ENCODE data around the gene TSGA10.
"Not testable (repeated sequence)": the region's sequence is repeated elsewhere in the genome, so short reads cannot be mapped to it uniquely, and the experiment has no call there.

TSGA10 gene

GRCh38 chr2:99079226-99079625, 75.5 kb downstream of the TSGA10 start:
- no peaks in the 10 kb centered on the region for H3K36me3 Mint-ChIP-seq (ENCODE audit: low read depth)
- intact Hi-C loops (cut with micrococcal nuclease): no loop called here
- no peaks in the 10 kb centered on the region for H3K4me1 Mint-ChIP-seq (ENCODE audit: low read depth)
- no peak overlapping the region for H3K27ac Mint-ChIP-seq
- H3K27me3 Mint-ChIP-seq: no peaks in the 10 kb centered on the region
- H3K9me3 Mint-ChIP-seq: no peaks in the 10 kb centered on the region
- no peak overlapping the region for H3K4me3 Mint-ChIP-seq

DNA sequence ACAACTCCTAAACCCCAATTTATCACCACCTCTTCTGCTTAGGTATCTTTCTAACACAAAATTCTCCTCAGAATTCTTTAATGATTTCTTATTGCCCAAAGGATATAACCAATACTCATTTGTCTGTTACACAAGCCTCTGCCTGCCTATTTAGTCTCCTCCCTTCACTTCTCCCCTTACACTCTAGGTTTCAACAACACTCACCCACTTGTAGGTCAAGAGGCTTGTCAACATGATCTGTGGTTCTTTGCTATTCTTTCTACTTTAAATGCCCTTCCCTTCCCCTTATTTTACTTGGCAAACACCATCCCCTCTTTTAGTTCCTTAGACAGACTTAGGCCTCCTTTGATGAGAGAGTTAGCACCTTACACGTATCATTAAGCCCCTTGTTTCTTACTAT, 82.2 kb downstream of the TSGA10 start:
- Mint-ChIP-seq H3K27me3 (no peaks in the 10 kb centered on the region), H3K4me3 (no peak overlapping the region), H3K9me3 (no peaks in the 10 kb centered on the region), H3K4me1 (ENCODE audit: low read depth) (no peaks in the 10 kb centered on the region), H3K36me3 (ENCODE audit: low read depth) (no peaks in the 10 kb centered on the region), H3K27ac (no peak overlapping the region)
- intact Hi-C loops (cut with micrococcal nuclease): no loop called here

DNA sequence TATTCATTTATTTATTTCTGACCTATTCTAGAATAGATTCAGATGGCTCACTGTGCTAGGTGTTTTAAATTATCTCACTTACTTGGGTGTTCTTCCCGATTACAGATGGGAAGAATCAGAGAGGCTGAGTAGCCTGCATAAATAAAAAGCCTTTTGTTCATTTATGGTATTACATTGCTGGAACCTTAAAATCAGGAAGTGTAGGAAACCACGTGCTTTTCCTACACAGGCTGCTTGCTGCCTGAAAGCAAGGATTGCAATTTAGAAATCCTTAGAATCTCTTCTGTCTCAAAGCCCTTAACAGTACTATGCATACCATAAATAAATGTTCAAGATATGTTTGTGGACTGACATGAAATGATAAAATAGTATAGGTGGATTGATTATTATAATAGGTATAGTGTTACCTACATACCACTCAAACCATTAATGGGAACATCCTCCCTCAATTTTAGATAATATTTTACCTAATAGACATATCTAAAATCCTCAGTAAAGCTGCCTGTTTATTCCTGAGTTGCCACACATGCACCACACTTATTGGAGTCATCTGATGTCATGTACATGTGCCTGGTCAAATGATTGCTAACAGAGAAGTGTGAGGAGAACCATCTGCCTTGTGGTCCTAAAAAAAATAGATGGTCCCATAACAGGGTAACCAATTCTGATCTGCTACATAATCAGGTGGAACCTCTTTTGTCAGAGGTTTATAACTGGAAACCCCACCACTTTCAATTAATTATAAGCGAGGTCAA, 86.7 kb downstream of the TSGA10 start:
- Mint-ChIP-seq H3K27me3 (no peaks in the 10 kb centered on the region), H3K27ac (no peak overlapping the region)
- intact Hi-C loops (cut with micrococcal nuclease): loop anchor here (5.0 to 10.0 kb wide), 2 partner anchors 231 to 653 kb away; no protein-coding TSS in a partner anchor

DNA sequence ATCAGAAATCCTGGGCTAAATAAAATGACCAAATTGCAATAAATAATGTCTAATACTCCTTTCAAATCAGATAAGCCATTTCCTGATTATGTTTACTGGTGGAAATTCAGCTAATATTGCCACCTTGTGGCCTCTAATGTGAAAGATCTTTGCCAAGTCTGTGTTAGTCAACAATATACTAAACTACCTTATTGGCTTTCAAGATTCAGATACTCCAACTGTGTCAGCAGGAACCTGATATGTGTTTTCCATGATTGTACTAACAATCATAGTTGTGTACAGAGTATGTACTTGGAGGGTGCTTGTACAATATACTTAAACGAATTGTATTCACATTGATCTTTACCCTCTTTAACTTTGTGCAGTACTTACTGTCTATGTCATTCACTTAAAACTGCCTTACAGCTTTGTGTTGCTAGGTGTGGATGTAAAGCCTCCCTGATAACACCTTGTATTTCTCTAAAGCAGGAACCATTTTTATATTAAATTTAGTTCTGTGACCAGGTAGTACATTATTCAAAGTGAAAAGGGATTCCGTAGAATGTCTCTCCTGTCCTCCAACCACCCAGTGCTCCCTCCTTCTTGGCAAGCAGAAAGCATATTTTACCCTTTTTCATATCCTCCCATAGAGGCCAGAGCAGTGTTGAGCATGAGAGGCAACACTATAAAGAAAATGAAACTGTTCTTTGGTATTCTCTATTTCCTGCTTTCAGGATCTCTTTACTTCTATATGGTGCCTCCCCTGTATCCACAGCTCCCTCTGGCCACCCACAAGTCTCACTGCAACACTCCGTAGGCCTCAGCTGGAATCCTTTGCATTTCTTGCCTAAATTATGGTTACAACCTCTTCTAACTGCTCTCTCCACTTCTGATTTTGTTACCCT, 88.4 kb downstream of the TSGA10 start:
- no peaks in the 10 kb centered on the region for H3K36me3 Mint-ChIP-seq (ENCODE audit: low read depth)

More for the DNA sequence above, 86.7 kb downstream of the TSGA10 start:
- no peaks in the 10 kb centered on the region for H3K36me3 Mint-ChIP-seq (ENCODE audit: low read depth)
- no peaks in the 10 kb centered on the region for H3K4me1 Mint-ChIP-seq (ENCODE audit: low read depth)
- no peak overlapping the region for H3K4me3 Mint-ChIP-seq
- no peaks in the 10 kb centered on the region for H3K9me3 Mint-ChIP-seq

GRCh38 chr2:99049187-99049586, 105.6 kb downstream of the TSGA10 start:
- H3K36me3 Mint-ChIP-seq (ENCODE audit: low read depth); H3K27me3 Mint-ChIP-seq; H3K4me1 Mint-ChIP-seq (ENCODE audit: low read depth); H3K4me3 Mint-ChIP-seq; intact Hi-C loops (cut with micrococcal nuclease); H3K27ac Mint-ChIP-seq: not testable (repeated sequence)
- H3K9me3 Mint-ChIP-seq: peaks cover 38% of the 10 kb centered on the region

More for the DNA sequence above, 88.4 kb downstream of the TSGA10 start:
- no peaks in the 10 kb centered on the region for H3K9me3 Mint-ChIP-seq
- intact Hi-C loops (cut with micrococcal nuclease): loop anchor here (1.0 to 10.0 kb wide), 3 partner anchors 229 to 652 kb away; no protein-coding TSS in a partner anchor
- no peak overlapping the region for H3K4me3 Mint-ChIP-seq
- H3K4me1 Mint-ChIP-seq (ENCODE audit: low read depth): no peaks in the 10 kb centered on the region
- H3K27me3 Mint-ChIP-seq: no peaks in the 10 kb centered on the region
- no peak overlapping the region for H3K27ac Mint-ChIP-seq

GRCh38 chr2:99040736-99041300, 113.9 kb downstream of the TSGA10 start:
- H3K27me3 Mint-ChIP-seq; H3K4me1 Mint-ChIP-seq (ENCODE audit: low read depth); H3K27ac Mint-ChIP-seq; H3K4me3 Mint-ChIP-seq; H3K36me3 Mint-ChIP-seq (ENCODE audit: low read depth); intact Hi-C loops (cut with micrococcal nuclease): not testable (repeated sequence)
- H3K9me3 Mint-ChIP-seq: peaks cover 59% of the 10 kb centered on the region

- Mint-ChIP-seq H3K27ac (no peak overlapping the region), H3K4me3 (no peak overlapping the region), H3K27me3 (no peaks in the 10 kb centered on the region), H3K4me1 (ENCODE audit: low read depth) (peaks cover 3% of the 10 kb centered on the region), H3K9me3 (peaks cover 22% of the 10 kb centered on the region), H3K36me3 (ENCODE audit: low read depth) (no peaks in the 10 kb centered on the region)
- intact Hi-C loops (cut with micrococcal nuclease): no loop called here
These were observed 118.8 kb downstream of the TSGA10 start for GRCh38 chr2:99035920-99036319.

DNA sequence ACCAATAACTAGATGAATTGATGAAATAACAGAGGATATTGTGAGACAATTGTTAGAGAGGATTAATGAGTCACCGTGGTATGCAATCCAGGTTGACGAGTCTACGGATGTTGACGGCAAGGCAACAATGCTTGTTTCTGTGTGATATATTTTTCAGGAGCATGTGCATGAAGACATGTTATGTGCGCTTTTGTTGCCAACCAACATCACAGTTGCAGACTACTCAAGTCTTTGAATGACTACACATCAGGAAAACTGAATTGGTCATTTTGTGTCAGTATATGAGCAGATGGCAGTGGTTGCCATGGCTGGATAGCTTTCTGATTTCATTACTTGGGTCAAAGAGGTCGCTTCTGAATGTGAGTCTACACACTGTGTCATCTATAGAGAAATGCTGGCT, 122.0 kb downstream of the TSGA10 start:
- H3K4me1 Mint-ChIP-seq (ENCODE audit: low read depth): no peaks in the 10 kb centered on the region
- H3K9me3 Mint-ChIP-seq: no peaks in the 10 kb centered on the region
- no peak overlapping the region for H3K27ac Mint-ChIP-seq
- intact Hi-C loops (cut with micrococcal nuclease): no loop called here
- H3K27me3 Mint-ChIP-seq: no peaks in the 10 kb centered on the region
- H3K36me3 Mint-ChIP-seq (ENCODE audit: low read depth): no peaks in the 10 kb centered on the region
- H3K4me3 Mint-ChIP-seq: no peak overlapping the region

DNA sequence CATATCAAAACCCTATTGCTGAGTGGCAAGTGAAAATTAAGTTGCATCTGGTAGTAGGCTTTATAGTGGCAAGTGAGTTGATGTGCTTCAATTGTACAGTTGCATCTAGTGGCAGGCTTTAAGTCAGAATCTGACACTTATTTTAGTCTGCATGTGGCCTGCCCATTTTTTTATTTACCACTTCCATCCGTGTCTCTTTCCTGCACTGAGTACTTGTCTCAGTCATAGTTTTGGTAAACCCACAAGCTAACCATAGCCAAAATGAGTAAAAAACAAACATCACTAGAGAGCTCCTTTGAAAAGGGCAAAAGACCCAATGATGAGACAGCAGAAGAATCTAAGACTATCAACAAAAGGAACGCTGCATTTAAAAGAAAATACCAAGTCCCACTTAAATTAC, 122.7 kb downstream of the TSGA10 start:
- no peaks in the 10 kb centered on the region for H3K9me3 Mint-ChIP-seq
- no peaks in the 10 kb centered on the region for H3K4me1 Mint-ChIP-seq (ENCODE audit: low read depth)
- no peaks in the 10 kb centered on the region for H3K36me3 Mint-ChIP-seq (ENCODE audit: low read depth)

GRCh38 chr2:99031481-99031880, 123.3 kb downstream of the TSGA10 start:
- no peaks in the 10 kb centered on the region for H3K36me3 Mint-ChIP-seq (ENCODE audit: low read depth)
- no peak overlapping the region for H3K4me3 Mint-ChIP-seq
- intact Hi-C loops (cut with micrococcal nuclease): no loop called here
- no peak overlapping the region for H3K27ac Mint-ChIP-seq
- no peaks in the 10 kb centered on the region for H3K4me1 Mint-ChIP-seq (ENCODE audit: low read depth)
- H3K9me3 Mint-ChIP-seq: no peaks in the 10 kb centered on the region
- H3K27me3 Mint-ChIP-seq: no peaks in the 10 kb centered on the region

More for the DNA sequence above, 122.7 kb downstream of the TSGA10 start:
- no peak overlapping the region for H3K27ac Mint-ChIP-seq
- no peaks in the 10 kb centered on the region for H3K27me3 Mint-ChIP-seq
- no peak overlapping the region for H3K4me3 Mint-ChIP-seq
- intact Hi-C loops (cut with micrococcal nuclease): no loop called here

DNA sequence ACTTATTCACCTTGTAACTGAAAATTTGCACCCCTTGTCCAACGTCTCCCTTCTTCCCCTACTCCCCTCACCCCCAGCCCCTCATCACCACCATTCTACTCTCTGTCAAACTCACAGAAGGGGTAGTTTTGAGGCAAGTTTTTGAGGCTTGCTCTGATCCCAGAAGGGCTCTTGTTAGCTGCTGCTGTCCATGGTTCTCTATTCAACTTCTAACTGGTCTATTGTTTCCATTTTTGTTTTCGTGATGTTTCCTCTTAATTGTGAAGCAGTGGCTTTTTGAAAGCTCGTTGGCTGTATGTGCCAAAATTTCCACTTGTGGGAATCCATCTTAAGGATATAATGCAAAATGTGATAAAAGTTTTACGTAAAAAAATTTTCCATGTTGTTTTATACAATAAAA, 126.2 kb downstream of the TSGA10 start:
- no peaks in the 10 kb centered on the region for H3K36me3 Mint-ChIP-seq (ENCODE audit: low read depth)
- no peaks in the 10 kb centered on the region for H3K4me1 Mint-ChIP-seq (ENCODE audit: low read depth)
- H3K27me3 Mint-ChIP-seq: no peaks in the 10 kb centered on the region
- intact Hi-C loops (cut with micrococcal nuclease): no loop called here
- H3K9me3 Mint-ChIP-seq: peaks cover 14% of the 10 kb centered on the region
- no peak overlapping the region for H3K4me3 Mint-ChIP-seq
- no peak overlapping the region for H3K27ac Mint-ChIP-seq

DNA sequence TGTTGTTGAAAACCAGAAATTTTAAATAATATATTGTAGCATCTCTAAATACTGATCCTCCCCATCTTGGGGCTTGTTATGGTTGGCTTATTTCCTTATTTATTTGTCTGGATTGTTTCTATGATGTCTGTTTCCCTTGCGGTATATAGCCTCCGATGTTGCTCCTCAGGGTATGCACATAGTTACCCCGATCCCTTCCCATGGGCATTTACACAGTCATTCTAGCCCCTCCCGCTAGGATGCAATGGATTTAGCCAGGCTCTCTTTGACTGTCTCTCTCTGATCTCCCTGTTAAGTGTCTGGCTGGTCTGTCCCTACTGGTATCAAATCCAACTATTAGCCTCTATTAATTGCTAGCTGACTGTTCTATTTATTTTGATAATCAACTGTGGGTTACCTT, 126.9 kb downstream of the TSGA10 start:
- Mint-ChIP-seq H3K27ac (no peak overlapping the region), H3K36me3 (ENCODE audit: low read depth) (no peaks in the 10 kb centered on the region), H3K4me3 (no peak overlapping the region), H3K4me1 (ENCODE audit: low read depth) (no peaks in the 10 kb centered on the region), H3K9me3 (peaks cover 14% of the 10 kb centered on the region), H3K27me3 (no peaks in the 10 kb centered on the region)
- intact Hi-C loops (cut with micrococcal nuclease): no loop called here

- no peaks in the 10 kb centered on the region for H3K4me1 Mint-ChIP-seq (ENCODE audit: low read depth)
- no peak overlapping the region for H3K4me3 Mint-ChIP-seq
- H3K36me3 Mint-ChIP-seq (ENCODE audit: low read depth): no peaks in the 10 kb centered on the region
These were observed 154.0 kb downstream of the TSGA10 start for GRCh38 chr2:99000708-99001107.

DNA sequence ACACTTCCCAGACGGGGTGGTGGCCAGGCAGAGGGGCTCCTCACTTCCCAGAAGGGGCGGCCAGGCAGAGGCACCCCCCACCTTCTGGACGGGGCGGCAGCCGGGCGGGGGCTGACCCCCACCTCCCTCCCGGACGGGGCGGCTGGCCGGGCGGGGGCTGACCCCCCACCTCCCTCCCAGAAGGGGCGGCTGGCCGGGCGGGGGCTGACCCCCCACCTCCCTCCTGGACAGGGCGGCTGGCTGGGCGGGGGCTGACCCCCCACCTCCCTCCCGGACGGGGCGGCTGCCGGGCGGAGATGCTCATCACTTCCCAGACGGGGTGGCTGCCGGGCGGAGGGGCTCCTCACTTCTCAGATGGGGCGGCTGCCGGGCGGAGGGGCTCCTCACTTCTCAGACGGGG, 166.0 kb downstream of the TSGA10 start:
- H3K4me3 Mint-ChIP-seq; intact Hi-C loops (cut with micrococcal nuclease); H3K36me3 Mint-ChIP-seq (ENCODE audit: low read depth); H3K27ac Mint-ChIP-seq; H3K27me3 Mint-ChIP-seq; H3K4me1 Mint-ChIP-seq (ENCODE audit: low read depth): not testable (repeated sequence)
- H3K9me3 Mint-ChIP-seq: peaks cover 15% of the 10 kb centered on the region

More at GRCh38 chr2:99000708-99001107, 154.0 kb downstream of the TSGA10 start:
- no peak overlapping the region for H3K27ac Mint-ChIP-seq
- H3K27me3 Mint-ChIP-seq: no peaks in the 10 kb centered on the region
- peaks cover 49% of the 10 kb centered on the region for H3K9me3 Mint-ChIP-seq
- intact Hi-C loops (cut with micrococcal nuclease): no loop called here
